Activated CD8-positive, alpha-beta memory T cell treated with anti-CD3 and anti-CD28 coated beads for 4 hours (primary cell): ENCODE measurements around the gene FOXG1.

Experiments used
- DNase-seq, 2 donors: peaks; one replicate each; pipeline ENCODE4 v3.0.0-alpha.2; 2020; ENCODE audit warnings: low read depth in 2 of 2

Gene FOXG1

DNA sequence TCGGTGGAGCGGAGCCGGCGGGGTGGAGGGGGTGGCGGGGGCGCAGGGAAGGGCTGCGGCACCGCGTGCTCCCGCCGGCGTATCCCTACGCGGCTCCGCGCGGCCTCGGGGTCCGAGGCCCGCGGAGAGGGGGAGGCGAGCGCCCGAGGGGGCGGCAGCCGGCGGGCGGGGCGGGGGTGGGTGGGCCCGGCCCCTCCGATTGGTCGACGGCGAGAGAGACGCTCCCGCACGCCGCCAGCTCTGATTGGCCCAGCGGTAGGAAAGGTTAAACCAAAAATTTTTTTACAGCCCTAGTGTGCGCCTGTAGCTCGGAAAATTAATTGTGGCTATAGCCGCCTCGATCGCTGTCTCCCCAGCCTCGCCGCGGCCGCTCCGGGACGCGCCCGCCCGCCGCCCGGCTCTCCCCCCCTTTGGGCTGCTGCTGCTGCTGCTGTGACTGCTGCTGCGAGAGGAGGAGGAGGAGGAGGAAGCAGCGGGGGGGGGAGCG lies at the start of gene FOXG1:
FOXG1 (plus strand) TSS at position 319 of the 487 bp plus-strand sequence. CDS start 493 bp downstream, outside the sequence.
- no peak for DNase-seq

DNA sequence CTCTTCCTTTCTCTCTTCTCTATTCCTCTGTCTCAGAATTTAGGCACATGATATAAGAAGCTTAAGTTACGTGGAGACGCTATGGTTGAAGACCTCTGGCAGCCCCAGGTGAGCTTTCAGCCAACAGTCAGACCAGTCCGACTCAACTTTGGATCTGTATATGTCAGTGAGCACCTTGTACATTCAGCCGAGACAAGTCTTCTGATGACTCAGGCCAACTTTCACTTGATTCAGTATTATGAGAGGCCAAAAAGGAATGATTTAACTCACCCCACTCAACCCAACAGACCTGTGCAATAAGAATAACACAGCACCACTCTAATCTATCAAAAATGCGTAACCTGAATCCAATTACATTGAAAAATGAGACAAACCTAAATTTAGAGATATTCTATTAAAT lies 47.5 kb upstream of the FOXG1 start:
- no peak for DNase-seq

DNA sequence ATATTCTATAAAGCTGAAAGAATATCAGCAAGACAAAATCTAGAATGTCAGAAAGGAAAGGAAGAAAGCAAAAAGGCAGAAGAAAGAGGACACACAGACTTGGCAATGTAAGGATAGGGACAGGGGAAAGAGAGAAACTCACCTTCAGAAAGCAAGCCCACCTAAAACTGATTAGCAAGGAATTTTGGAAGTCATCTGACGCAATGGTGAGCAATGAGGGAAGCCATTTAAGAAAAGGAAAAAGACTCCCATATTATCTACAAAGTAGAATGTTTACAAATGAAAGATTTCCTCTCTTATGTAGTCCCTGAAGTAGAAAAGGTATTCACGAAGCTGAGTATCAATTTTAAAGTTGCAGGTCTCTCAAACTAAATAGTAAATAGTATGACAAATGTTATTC lies 35.2 kb upstream of the FOXG1 start:
- no peak for DNase-seq

DNA sequence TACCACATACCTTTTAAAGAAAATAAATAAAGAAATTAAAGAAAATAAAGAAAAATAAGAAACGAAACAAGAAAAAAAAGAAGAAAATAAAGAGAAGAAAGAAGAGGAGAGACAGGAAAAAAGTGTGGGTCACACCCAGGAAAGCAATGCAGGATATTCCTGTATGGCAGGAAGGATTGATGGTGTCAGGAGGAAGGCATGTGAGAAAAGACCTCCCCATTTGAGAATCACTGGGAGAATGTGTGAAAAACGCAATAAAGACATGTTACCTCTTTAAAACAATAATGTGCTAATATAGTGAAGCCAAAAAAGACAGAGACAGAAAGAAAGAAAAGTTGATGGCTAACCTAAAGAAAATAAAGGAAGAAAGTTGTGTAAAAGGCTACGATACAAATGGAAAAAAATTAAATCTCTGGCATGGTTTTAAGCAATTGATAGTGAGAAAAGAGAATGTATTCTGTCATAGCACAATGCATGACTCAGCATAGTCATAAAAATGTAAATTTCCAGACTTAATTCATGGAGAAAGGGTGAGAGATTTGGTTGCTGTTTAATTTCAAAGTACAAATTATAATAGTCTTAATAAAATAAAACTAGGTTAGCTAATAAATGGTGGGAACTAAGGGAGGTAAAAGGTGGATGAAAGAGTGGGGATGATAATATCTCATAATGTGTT lies 24.3 kb upstream of the FOXG1 start:
- no peak for DNase-seq

DNA sequence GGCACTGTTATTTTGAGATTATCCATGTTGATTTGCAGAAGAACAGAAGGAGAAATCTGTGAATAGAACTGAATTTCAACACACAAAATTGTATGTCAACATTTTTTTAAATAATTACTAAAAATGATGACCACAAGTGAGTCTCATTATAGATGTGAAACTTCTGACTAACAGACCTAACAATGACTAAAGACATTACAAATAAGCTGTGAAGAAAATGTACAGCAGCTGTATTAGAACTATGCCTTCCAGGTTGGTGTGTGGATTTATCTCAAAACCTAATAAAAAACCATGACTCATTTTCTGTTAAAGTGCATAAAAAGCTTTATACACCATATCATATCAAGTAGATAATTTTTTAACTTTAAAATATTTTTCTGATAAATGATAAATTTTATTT lies 22.5 kb upstream of the FOXG1 start:
- no peak for DNase-seq

DNA sequence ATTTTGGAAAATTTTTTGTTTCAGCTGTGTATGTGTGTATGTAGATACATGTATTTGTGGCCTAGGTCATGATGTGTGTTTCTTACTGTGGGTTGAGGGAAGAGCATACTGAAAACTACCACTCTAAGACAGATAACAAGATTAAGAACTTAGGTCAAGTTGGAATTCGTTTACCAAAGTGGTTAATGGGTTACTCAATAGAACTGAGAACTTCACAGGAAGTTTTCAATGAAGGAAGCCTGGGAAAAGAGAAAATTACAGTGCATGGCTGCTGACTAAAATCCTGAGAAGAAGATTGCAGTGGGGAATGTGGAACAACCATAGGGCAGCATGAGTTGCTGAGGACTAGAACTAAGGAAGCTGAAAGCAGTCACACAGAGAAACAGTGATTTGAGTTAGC lies 21.4 kb upstream of the FOXG1 start:
- DNase-seq = no peak

DNA sequence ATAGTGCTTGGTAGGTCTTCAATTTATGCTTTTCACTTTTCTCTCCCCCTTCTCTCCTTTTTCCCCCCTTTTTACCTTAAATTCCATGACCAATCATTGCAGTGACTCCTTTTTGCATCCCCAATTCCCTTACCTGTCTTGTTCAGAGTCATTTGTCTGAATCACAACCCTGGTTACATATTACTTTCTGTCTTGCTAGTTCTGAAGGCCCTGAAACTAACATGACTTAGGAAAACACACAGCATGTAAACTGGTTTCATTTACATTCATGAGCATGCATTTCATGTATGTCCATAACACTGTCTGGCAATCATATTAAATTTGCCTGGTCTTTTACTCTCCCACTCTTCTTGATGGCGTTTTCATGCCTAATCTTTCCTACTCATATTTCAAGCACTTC lies 20.3 kb upstream of the FOXG1 start:
- no peak for DNase-seq

DNA sequence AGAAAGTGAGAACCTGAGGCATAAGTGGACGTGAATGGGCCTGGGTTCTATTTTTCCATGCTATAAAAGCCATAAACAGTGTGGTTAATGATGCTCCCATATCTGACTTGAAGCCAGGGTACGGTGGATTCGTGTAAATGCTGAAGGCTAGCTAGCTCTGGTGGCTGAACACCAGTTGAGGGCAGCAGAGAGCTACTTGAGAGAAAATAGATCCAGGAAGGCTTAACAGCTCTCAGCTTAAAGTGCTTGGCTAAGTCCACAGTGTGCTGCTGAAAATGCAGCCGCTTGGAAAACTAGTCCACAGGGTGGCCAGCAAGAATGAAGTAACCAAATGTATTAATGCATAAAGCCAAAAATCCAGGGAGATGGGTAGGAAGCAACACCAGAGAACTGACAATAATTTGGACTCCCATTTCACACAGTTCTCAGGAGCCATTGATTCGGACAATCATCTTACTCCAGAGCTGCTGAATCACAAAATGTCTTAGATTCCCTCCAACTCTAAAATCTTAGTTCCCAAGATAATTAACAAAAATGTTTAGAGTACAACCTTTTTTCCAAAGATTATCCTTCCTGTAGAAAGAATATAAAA lies 15.0 kb upstream of the FOXG1 start:
- DNase-seq = no peak

DNA sequence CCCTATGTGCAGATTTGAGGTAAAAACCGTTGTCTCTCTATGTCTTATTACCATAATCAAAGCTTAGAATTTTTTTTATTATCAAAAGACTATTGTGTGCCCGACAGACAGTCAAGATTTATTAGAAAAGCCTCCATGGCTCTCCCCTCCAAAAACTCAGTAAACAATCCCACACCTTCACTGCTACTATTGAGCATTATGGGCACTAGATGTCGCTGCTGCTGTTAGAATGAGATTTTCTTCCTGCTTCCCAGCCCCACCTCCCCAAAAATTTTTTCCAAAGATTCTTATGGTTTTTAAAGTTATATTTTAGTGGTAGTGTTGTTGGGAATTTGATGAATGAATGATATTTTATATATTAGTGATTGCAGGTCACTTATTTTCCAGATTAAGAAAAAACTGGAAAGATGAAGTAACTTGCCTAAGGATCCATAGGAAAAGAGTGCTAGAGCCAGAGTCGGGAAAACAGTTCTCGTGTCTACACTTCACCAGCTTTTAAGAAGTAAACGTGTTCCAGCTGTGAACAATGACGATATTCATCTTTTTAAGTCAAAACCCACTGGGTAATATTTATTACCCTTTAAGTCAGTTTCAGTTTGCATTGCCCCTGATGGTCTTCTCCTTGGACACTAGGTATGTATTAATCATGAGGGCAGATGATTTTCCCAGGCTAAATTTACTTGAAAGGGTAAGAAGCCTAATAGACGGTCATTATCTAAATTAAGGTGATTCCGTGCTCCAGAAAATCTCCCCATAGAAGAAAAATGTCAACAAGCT lies 12.2 kb upstream of the FOXG1 start:
- no peak for DNase-seq

DNA sequence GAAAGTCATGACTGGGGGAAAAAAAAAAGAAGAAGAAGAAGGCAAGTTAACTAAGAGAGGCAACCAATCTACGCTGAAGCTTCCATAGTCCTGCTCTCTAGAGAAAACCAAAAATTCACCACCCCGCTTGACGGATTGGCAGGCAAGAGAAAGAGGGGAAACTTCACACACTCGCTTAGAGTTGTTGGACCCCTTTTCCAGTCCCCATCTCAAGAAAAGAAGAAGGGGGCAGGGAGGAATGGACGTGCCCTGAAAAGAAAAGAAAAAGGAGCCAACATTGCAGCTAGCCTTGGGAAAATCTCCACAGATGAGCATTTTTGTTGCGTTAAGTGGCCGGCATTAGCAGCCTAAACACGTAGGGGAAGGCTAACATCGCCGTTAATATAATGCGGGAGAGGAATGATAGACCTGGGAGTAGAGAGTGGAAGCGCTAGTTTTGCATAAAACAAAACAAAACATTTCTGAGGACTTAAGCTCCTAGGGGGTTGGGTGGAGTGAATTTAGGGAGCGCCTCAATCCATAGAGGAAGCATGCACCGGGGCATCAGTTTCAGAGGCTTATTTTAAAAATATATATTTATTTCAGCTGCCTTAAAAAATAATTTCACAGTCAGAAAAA lies 11.3 kb upstream of the FOXG1 start:
- no peak for DNase-seq

DNA sequence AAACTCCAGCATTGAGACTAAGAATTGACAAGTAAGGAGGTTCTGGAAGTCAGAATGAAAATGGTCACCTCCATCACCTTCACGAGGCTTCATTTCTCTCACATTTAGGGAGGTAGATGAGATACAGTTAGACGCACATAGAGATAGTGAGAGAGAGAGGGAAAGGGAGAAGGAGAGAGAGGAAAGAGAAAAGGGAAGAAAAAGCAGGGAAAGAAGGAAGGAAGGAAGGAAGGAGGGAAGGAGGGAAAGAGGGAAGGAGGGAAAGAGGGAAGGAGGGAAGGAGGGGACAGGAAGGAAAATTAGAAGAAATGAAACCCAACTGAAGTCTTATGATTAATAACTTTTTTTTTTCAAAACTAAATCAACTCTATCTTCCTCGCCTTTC lies 10.7 kb upstream of the FOXG1 start:
- no peak for DNase-seq

DNA sequence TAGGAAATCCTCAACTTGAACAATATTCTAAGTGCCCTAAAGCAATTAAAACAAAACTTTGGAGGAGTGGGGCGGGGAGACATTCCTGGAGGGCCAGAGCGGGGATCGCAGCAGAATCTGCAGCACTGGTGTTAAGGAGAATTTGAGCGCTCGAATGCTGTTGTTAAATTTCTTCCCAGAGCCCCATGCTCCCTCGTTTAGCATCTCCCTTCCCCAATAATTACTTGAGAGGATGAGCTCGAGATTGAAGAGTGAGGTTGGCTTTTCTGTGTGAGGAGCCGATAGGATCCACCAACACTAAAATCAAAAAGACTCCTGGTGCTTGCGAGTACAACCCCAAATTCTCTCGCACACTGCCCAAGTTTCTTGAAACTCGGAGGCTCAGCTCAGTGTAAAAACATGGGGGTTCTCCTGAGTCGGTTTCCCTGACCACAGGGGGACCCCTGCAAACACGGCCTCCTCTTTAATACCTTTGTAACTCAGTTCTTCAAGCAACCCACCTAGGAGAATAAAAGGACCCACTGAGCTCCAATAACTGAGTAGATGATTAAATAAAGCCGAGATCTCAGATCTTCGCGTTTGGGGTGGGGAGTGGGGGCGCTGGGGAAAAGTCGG lies 10.2 kb upstream of the FOXG1 start:
- DNase-seq = no peak

DNA sequence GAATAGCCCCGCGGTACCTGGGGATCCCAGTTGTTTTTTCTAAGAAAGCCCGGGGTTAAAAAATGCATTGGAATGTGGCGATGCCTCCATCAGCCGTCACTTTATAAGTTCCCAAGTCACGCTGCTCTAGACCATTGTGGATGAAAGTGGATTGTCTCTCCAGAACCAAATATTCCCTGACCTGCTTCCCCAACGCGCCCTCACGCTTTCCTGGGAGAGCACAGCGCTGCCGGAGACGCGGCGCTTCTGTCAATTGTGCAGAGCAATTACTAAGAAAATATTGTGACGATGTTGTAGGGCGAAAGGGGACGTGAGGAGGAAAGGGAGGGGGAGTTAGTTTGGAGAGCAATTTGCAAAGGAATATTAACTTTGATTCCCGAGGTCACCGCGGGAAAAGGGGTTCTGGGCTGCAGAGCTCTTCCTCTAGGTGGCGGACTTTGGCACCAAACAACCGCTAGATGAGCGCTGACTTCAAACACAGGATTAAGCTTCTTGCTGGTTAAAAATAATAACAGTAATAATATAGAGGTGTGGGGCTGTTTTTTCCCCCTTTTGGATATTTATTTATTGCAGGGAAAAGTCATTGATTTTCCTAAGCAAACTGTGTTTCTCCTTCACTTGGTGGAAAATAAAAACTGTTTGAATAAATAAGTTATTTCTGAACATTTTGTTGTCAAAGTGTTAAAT lies 9.6 kb upstream of the FOXG1 start:
- DNase-seq = no peak

DNA sequence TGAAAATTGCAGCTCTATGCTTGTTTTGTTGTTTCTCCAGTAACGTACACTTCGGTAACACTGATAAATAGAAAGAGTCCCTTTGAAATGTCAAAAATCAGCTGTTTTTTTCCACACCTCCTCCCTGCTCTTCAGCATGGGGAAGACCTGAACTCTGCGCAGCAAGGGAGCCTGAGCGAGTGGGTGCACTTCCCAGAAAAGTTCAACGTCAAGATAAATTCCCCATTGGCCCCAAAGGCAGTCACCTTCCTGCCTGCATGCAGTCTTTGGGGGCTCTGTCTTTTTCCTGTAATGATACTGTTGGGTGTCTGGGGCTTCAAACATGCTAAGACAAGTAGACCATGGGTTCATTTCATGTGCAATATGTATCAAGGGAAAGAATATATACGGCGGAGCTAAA lies 8.8 kb upstream of the FOXG1 start:
- no peak for DNase-seq

DNA sequence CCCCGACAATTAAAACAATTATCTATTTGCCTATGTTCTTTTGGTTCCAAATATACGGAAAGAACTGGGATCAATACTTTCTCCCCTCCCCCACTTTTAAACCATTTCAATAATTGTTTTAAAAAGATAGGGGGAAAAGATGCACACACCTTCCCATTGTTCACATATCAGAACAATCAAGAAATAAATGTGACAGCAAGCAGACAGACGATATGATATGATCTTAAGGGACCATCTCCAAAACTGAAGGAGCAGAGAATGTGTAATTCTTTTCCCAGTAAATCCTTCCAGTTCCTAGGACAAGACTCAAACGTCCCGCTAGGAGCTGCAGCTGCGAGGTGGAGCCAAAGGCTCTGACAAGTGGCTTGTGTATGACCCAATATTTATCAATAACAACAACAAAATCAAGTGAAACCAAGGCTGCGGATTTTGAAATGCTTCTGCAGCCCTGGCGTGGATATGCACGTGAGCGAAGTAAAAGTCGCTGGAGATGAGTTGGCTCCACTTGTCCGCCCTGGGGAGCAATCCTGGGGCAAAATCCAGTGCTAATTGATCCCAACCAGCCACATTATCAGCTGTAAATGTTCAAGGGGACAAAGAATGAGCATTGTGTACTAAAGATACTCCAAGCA lies 8.2 kb upstream of the FOXG1 start:
- no peak for DNase-seq

DNA sequence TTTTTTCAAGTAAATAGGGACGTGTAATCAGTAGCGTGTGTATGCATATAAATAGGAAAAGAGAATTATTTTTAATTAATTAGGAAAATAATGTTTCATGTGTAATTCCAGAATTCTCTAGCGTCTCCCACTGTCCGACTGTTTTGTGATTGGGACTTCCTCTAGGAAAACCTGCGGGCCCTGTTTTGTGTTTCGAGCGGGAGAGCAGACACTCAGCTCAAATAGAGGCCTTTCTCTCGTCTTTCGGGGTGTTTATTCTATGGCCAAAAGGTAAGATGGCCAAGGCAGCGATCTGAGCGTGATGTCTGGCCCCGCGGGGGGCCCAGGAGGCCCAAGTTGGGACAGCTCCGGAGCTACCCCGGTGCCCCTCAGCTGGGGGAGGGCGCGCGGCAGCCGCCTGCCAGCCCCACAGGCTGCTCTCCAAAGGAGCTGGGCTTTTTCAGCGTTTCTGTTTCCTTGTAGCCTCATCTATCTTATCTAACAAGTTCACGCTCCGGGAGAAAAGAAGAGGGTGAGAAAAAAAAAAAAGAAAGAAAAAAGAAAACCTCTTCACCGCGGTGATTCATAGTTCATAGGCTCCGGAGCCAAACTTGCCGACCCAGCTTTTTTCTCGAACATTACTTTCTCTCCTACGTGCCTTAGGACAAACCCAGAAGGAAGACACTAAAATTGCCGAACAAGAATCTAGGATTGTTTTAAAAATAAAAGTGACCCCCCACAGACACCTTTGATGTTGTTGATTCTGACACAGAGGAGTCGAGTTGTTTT lies 7.5 kb upstream of the FOXG1 start:
- no peak for DNase-seq

DNA sequence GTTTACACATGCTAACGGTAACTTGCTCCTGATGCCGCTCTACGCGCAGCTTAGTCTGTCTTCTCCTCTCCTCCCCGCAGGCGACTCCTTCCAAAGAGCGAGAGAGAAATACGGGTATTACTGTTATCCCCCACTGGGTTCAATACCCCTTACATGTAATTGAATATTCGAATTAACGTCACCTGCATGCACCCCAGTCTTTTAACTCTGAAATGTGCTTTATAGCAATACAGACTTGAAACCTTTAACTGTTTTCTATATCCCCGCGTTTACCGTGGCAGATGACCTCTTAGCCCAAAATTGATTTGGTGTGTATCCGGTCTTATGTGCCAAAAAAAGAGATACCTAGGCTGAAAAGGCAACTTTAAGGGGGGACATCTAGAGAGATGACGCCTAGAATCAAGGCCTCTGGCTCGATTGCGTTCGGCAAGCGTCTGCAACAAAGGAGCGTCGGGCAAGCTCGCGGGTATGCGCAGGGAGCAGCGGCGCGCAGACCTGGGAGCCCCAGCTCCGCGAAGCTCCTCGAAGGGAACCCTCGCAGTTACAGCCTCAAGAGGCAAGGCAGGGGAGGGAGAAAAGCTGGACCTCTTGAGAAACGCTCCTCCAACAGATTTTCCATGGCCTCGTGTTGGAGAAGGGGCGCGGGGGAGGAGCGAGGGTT lies 6.8 kb upstream of the FOXG1 start:
- no peak for DNase-seq

DNA sequence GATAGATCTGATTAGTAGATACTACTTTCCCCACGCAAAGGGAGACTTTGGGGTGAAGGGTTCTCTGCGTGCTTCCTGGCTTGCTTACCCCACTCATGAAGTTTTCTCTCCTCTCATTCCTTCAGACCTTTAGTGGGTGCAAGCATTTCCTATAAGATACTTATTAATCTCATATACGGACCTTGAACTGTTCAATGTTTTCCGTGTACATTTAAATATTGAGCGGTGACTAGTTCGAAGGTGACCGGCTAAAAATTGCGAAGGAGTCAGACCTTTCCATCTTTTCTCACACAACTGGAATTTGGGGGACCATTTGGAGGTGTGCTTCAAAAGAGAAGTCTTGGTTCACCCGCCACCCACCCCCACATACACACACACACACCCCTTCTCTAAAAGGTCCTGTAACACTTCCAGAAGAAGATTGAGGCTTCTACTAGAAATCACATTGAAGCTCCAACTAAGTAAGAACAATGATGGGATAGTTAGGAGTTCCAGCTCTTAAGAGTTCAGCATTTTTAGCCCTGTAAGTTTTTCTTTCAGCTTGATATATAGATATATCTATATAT lies 6.1 kb upstream of the FOXG1 start:
- DNase-seq = no peak
